PC-3 (cell line): ENCODE results near the gene FXR2. TPM values are rescaled to one million over a fixed set of nuclear protein-coding genes. Genes with fewer than 3 reads are reported as not detected.

Experiments
- ATAC-seq: fragments of 200-7000 bp; cut with Tn5 transposase; 2 replicates; pipeline ENCODE4 v1.9.1; 2020; ENCODE audit warnings: mild to moderate bottlenecking, moderate library complexity
- BruUV-seq: library from RNA; stranded (reverse); fragments of 400-500 nt; replicated peaks from 2 replicates; lab custom pipeline; 2021; lab: Mats Ljungman, UMichigan
- CTCF ChIA-PET: fragments of 300-600 bp; sonication (Branson Sonifier 250); formaldehyde crosslinking; loops from one replicate; lab custom pipeline; 2022; ENCODE audit warnings: antibody characterized with exemption; lab: Charles Lee
- POLR2A ChIA-PET: fragments of 300-600 bp; sonication (Branson Sonifier 250); formaldehyde crosslinking; loops from one replicate; lab custom pipeline; 2022; ENCODE audit warnings: antibody characterized with exemption; ENCODE audit not compliant: unreplicated experiment; lab: Charles Lee
- DNase-seq: peaks from one replicate; pipeline ENCODE4 v3.0.0-alpha.2; 2015
- H2AFZ ChIP-seq: fragments of 300-600 bp; sonication (generic); 2 replicates; pipeline ENCODE4 v1.6.0; 2016; ENCODE audit warnings: antibody characterized with exemption, low read length
- H3F3A ChIP-seq: fragments of 300-600 bp; sonication (generic); one replicate; pipeline ENCODE4 v1.6.0; 2017; ENCODE audit warnings: antibody characterized with exemption, low read length, control low read depth, mild to moderate bottlenecking; ENCODE audit not compliant: unreplicated experiment
- H3K27ac ChIP-seq: fragments of 300-600 bp; sonication (generic); 2 replicates; pipeline ENCODE4 v1.5.1; 2016; ENCODE audit warnings: mild to moderate bottlenecking, low read length
- H3K27me3 ChIP-seq: fragments of 300-600 bp; sonication (generic); 2 replicates; pipeline ENCODE4 v1.6.1; 2016; ENCODE audit warnings: low read length, mixed read lengths
- H3K36me3 ChIP-seq: fragments of 300-600 bp; sonication (generic); 2 replicates; pipeline ENCODE4 v1.6.1; 2016; ENCODE audit warnings: low read depth, mixed run types, low read length, mixed read lengths
- H3K4me1 ChIP-seq: fragments of 300-600 bp; sonication (generic); 2 replicates; pipeline ENCODE4 v1.5.1; 2016; ENCODE audit warnings: low read length; ENCODE audit not compliant: insufficient read depth
- H3K4me2 ChIP-seq: fragments of 300-600 bp; sonication (generic); 2 replicates; pipeline ENCODE4 v1.6.0; 2016; ENCODE audit warnings: low read length
- H3K4me3 ChIP-seq: fragments of 300-600 bp; sonication (generic); 2 replicates; pipeline ENCODE4 v1.5.1; 2016; ENCODE audit warnings: mild to moderate bottlenecking, low read length, mixed read lengths
- H3K79me2 ChIP-seq: fragments of 300-600 bp; sonication (generic); 2 replicates; pipeline ENCODE4 v1.6.1; 2017; ENCODE audit warnings: low read length, mixed read lengths
- H3K9ac ChIP-seq: fragments of 300-600 bp; sonication (generic); 2 replicates; pipeline ENCODE4 v1.6.0; 2016; ENCODE audit warnings: mild to moderate bottlenecking, low read length
- H3K9me2 ChIP-seq: fragments of 300-600 bp; sonication (generic); replicated peaks from 2 replicates; pipeline ENCODE4 v1.6.1; 2016; ENCODE audit warnings: mixed run types, low read length, mixed read lengths
- H3K9me3 ChIP-seq: fragments of 300-600 bp; sonication (generic); 2 replicates; pipeline ENCODE4 v1.6.1; 2016; ENCODE audit warnings: low read length, mixed read lengths
- H4K20me1 ChIP-seq: fragments of 300-600 bp; sonication (generic); 2 replicates; pipeline ENCODE4 v1.6.1; 2016; ENCODE audit warnings: low read length, mixed read lengths
- EZH2 ChIP-seq: fragments of 300-600 bp; sonication (generic); IDR thresholded peaks from one replicate; pipeline ENCODE4 v1.6.1; 2017; ENCODE audit warnings: antibody characterized with exemption, mild to moderate bottlenecking, low read length; ENCODE audit not compliant: unreplicated experiment
- EZH2phosphoT487 ChIP-seq: fragments of 300-600 bp; sonication (generic); IDR thresholded peaks from 2 replicates; pipeline ENCODE4 v1.6.1; 2018; ENCODE audit warnings: mild to moderate bottlenecking, antibody characterized with exemption, low read length, borderline replicate concordance
- intact Hi-C: fragments of 100-400 bp; cut with micrococcal nuclease; formaldehyde crosslinking; loops from 2 replicates; pipeline ENCODE4 v1.9.0; 2023
- total RNA-seq: library from RNA; depleted of rRNA; stranded (reverse); fragments of >200 nt; gene quantifications from 2 replicates; pipeline ENCODE4 v1.2.3, GENCODE V29; 2014
- TF ChIP-seq, protein P1 (sequence below): fragments of 300-600 bp; sonication (generic); conservative IDR thresholded peaks from 2 replicates; pipeline ENCODE4 v1.5.1; 2017; ENCODE audit warnings: antibody characterized with exemption, low read depth, mild to moderate bottlenecking, low read length

Gene FXR2
- total RNA-seq, 1 experiment from 2014 or later, result 51.4 TPM

- intact Hi-C loops, result no loop called here
- H2AFZ ChIP-seq, result no peak overlapping the region
- peak overlapping the region; percentile 90; the same call in 1 of the 2 replicates for H3K4me2 ChIP-seq
Measured at GRCh38 chr17:7582396-7583252, 32.1 kb downstream of the FXR2 start.

DNA sequence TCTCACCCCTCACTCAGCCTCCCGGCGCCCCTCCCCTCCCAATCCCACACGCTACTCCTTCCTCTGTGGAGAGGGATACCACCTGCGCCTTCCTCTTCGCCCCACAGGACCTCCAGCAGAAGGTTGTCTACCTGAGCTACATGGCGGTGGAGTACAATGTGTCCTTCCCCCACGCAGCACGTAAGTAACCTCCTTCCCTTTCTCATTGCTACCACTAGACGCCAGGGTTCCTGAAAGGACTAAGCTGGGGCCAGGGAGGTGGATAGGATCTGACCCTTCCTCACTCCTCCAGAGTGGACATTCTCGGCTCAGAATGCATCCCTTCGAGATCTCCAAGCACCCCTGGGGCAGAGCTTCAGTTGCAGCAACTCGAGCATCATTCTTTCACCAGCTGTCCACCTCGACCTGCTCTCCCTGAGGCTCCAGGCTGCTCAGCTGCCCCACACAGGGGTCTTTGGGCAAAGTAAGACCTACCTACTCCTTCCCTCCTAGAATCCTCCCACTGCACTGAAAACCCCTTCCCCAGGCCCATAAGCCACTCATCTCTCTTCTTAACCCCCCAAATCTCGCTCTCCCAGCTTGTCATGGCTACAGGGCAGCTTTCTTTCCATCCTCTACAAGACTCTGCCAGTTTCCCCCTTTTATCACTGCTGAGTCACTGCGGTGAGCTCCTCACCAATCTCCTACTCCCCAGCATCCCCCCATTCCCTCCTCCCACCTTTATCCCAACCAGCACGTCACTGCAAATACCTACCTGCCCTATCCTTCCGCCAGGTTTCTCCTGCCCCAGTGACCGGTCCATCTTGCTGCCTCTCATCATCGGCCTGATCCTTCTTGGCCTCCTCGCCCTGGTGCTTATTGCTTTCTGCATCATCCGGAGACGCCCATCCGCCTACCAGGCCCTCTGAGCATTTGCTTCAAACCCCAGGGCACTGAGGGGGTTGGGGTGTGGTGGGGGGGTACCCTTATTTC, 33.8 kb downstream of the FXR2 start:
- H3K4me3 ChIP-seq, result no peak overlapping the region
- POLR2A ChIA-PET, result no interaction called here
- H3F3A ChIP-seq, result peaks cover 23% of the 10 kb centered on the region
- H3K4me1 ChIP-seq, result peaks cover 48% of the 10 kb centered on the region
- BruUV-seq, result no TSS peak
- peaks cover 22% of the 10 kb centered on the region for H3K36me3 ChIP-seq
- H3K9me3 ChIP-seq, result no peaks in the 10 kb centered on the region
- no peak for DNase-seq
- H3K79me2 ChIP-seq, result peaks cover 55% of the 10 kb centered on the region
- CTCF ChIA-PET, result no interaction called here
- no peak overlapping the region for H3K9ac ChIP-seq
- intact Hi-C loops, result no loop called here
- no peaks in the 10 kb centered on the region for H3K9me2 ChIP-seq
- H3K4me2 ChIP-seq, result no peak overlapping the region
- no peak overlapping the region for H3K27ac ChIP-seq
- no peak for ATAC-seq
- no peak overlapping the region for H2AFZ ChIP-seq
- peaks cover 21% of the 10 kb centered on the region for H4K20me1 ChIP-seq
- H3K27me3 ChIP-seq, result no peaks in the 10 kb centered on the region
- TF ChIP-seq, protein P1, sequence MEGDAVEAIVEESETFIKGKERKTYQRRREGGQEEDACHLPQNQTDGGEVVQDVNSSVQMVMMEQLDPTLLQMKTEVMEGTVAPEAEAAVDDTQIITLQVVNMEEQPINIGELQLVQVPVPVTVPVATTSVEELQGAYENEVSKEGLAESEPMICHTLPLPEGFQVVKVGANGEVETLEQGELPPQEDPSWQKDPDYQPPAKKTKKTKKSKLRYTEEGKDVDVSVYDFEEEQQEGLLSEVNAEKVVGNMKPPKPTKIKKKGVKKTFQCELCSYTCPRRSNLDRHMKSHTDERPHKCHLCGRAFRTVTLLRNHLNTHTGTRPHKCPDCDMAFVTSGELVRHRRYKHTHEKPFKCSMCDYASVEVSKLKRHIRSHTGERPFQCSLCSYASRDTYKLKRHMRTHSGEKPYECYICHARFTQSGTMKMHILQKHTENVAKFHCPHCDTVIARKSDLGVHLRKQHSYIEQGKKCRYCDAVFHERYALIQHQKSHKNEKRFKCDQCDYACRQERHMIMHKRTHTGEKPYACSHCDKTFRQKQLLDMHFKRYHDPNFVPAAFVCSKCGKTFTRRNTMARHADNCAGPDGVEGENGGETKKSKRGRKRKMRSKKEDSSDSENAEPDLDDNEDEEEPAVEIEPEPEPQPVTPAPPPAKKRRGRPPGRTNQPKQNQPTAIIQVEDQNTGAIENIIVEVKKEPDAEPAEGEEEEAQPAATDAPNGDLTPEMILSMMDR, result no peak
- TF ChIP-seq EZH2phosphoT487, result no peak
- TF ChIP-seq EZH2, result no peak

More at GRCh38 chr17:7582396-7583252, 32.1 kb downstream of the FXR2 start:
- ChIA-PET CTCF (interaction anchor here (1.1 kb wide), 1 partner anchor 23 kb away, joined by 3 read pairs; no protein-coding TSS in a partner anchor), POLR2A (interaction anchor here (0.5 kb wide), 1 partner anchor 140 kb away, joined by 3 read pairs; no protein-coding TSS in a partner anchor)
- Histone ChIP-seq H3K4me1 (peaks cover 42% of the 10 kb centered on the region), H3K9me3 (no peaks in the 10 kb centered on the region), H3F3A (peaks cover 9% of the 10 kb centered on the region), H3K36me3 (peaks cover 4% of the 10 kb centered on the region; the same call in 1 of the 2 replicates), H4K20me1 (peaks cover 4% of the 10 kb centered on the region), H3K9me2 (no peaks in the 10 kb centered on the region), H3K79me2 (peaks cover 44% of the 10 kb centered on the region), H3K9ac (peak overlapping the region; percentile 96), H3K4me3 (no peak overlapping the region), H3K27ac (peak overlapping the region; percentile 90), H3K27me3 (no peaks in the 10 kb centered on the region)
- TF ChIP-seq EZH2phosphoT487 (no peak), EZH2 (no peak)
- TF ChIP-seq, protein P1, result no peak
- no peak for ATAC-seq
- no peak for DNase-seq
- no TSS peak for BruUV-seq
